ENCODE measurements around the gene MINK1. TPM values are rescaled to one million over a fixed set of nuclear protein-coding genes. Genes with fewer than 3 reads are reported as not detected.

The MINK1 gene
- total RNA-seq: 30.9 and 68.0 TPM in 2 replicates

DNA sequence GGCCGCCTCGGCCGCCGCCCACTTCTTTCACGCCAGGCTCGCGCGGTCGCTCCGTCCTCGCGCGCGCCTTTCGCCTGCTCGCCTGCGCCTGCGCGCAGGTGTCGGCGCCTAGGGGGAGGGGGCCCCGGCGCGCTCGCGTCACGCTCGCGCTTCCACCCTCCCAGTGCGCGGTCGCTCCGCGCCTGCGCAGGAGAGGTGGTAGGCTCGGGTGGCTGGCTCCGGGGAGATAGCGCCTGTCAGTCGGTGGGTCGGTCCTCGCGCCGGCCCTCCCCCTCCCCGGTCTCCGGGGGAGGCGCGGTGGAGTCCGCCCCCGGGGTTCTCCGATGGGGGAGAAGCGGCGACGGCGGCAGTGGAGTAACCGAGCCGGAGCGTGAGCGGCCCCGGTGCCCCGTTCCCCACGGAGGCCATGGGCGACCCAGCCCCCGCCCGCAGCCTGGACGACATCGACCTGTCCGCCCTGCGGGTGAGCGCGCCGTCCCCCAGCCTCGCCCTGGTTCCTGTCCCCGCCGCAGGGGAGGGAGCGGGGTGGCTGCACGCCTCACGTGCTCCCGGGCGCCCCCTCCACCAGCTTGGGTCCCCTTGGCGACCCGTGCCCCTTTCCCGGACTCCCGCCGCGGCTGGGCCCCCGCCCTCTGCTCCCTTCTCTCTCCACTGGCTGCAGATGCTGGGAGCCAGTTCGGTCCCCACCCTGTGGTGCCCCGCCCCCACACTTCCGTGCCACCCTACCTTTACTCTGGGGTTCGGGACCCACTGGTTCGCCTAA, at the start of gene MINK1:
TSS of gene MINK1 (plus strand) at position 163 of the 763 bp plus-strand sequence. CDS start at position 407, 244 bp downstream.

DNA sequence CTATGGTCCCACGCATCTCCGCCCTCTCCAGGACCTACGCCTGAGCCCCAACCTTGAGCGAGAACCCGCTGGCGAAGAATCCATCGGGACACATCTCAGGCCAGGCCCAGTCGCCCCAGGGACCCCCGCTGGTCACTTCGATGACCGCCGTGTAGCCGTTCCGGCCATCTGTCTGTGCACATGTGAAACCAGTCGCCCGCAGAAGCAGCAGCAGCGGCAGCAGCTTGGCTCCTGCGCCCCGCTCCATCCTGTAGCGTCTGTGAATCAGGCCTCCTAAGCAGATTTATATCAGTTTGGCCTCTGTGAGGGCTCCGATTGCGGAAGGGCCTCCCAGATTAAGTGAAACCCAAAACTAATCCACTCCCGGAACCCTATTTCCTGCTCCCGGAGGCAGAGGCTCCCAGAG, 47.0 kb upstream of the MINK1 start, which contains the start of gene VMO1:
TSS of gene VMO1 (minus strand) at position 259 of the 406 bp plus-strand sequence. CDS start at position 247, 12 bp downstream.

GRCh38 chr17:4788807-4789700, 44.1 kb upstream of the MINK1 start, which contains the start of gene GLTPD2:
Gene GLTPD2 (plus strand): TSS chr17:4788964. CDS start chr17:4789012, 48 bp downstream.

GRCh38 chr17:4802228-4802627, 30.9 kb upstream of the MINK1 start, which contains the start of gene C17orf114:
Gene C17orf114 (minus strand): TSS chr17:4802328.

GRCh38 chr17:4806777-4807604, 26.1 kb upstream of the MINK1 start, which contains the start of gene PLD2:
Gene PLD2 (plus strand): TSS chr17:4807152. CDS start chr17:4807773, 621 bp downstream.

GRCh38 chr17:4899341-4900230, 66.4 kb downstream of the MINK1 start, which contains the start of gene C17orf107:
Gene C17orf107 (plus strand): TSS chr17:4899536. CDS start chr17:4899763, 227 bp downstream.

DNA sequence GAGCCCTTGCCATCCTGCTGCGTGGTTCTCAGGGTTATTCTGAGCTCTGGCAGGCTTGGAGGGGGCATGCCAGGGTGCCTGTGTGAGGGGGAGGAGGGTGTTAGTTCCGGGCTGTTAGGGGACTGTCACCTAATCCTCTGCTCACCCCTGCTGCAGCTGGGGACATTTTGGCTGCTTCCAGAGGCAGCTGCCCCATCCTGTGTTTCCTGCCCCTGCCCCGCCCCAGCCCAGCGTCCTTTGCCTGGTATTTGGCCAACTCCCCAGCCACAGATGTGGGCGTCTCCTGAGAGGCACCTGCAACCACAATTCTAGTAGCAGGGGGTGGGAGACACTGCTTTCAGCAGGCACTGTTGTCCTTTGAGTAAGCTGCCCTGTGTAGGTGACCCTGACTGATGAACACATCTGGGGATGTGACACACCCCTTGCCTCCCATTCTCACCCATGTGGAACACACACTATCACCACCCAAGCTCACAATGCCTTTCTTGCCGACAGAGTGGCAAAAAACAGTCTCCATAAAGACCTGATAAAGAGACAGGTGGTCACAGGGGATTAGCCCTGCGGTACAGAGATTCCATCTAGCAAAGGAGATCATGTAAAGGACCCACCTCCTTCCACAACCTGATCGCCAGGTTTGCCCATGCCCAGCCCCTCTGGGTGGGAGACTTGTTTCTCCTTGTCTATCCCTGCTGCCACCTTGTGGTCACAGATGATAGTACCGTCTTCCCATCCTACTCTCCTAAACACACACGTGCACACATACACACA, 70.1 kb downstream of the MINK1 start, which contains the start of gene CHRNE:
TSS of gene CHRNE (minus strand) at position 48 of the 768 bp plus-strand sequence. CDS start at position 13, 35 bp downstream.

GRCh38 chr17:4931963-4932362, 98.8 kb downstream of the MINK1 start, which contains the start of gene GP1BA:
Gene GP1BA (plus strand): TSS chr17:4932277. CDS start chr17:4932605, 328 bp downstream.

GRCh38 chr17:4939796-4940554, 106.8 kb downstream of the MINK1 start, which contains the start of the genes RNF167 and SLC25A11:
Gene RNF167 (plus strand): TSS chr17:4940268. CDS start chr17:4940910, 642 bp downstream.
Gene SLC25A11 (minus strand): TSS chr17:4940046. CDS start chr17:4939910, 136 bp downstream.

Other genes with a start within 250 kb of the MINK1 start
- gene SMTNL2, start 248.8 kb upstream of the MINK1 start, total RNA-seq: under 0.01 TPM in 1 of 2 replicates, not detected in the other
- gene ALOX15, start 191.7 kb upstream of the MINK1 start, total RNA-seq: not detected in 2 replicates
- gene PELP1, start 129.2 kb upstream of the MINK1 start, total RNA-seq: 33.6 and 85.3 TPM in 2 replicates
- 2.1 and 2.5 TPM in 2 replicates for gene ARRB2, start 122.7 kb upstream of the MINK1 start, total RNA-seq
- gene MED11, start 101.9 kb upstream of the MINK1 start, total RNA-seq: 8.3 and 13.4 TPM in 2 replicates
- gene ZMYND15, start 93.5 kb upstream of the MINK1 start, total RNA-seq: not detected in 2 replicates
- gene CXCL16, start 93.4 kb upstream of the MINK1 start, total RNA-seq: 0.37 and 0.89 TPM in 2 replicates
- not detected in 2 replicates for gene TM4SF5, start 61.5 kb upstream of the MINK1 start, total RNA-seq
- gene VMO1, start 47.0 kb upstream of the MINK1 start, total RNA-seq: 1.5 TPM in 1 of 2 replicates, not detected in the other
- not detected in 2 replicates for gene GLTPD2, start 44.4 kb upstream of the MINK1 start, total RNA-seq
- 92.0 and 129 TPM in 2 replicates for gene PSMB6, start 37.2 kb upstream of the MINK1 start, total RNA-seq
- 10.1 and 20.7 TPM in 2 replicates for gene PLD2, start 26.2 kb upstream of the MINK1 start, total RNA-seq
- 6.8 and 7.8 TPM in 2 replicates for gene C17orf107, start 66.2 kb downstream of the MINK1 start, total RNA-seq
- gene CHRNE, start 69.8 kb downstream of the MINK1 start, total RNA-seq: 0.23 and 0.30 TPM in 2 replicates
- not detected in 2 replicates for gene GP1BA, start 98.9 kb downstream of the MINK1 start, total RNA-seq
- gene SLC25A11, start 106.7 kb downstream of the MINK1 start, total RNA-seq: 54.8 and 63.0 TPM in 2 replicates
- gene RNF167, start 106.9 kb downstream of the MINK1 start, total RNA-seq: 16.9 and 20.9 TPM in 2 replicates
- gene PFN1, start 115.2 kb downstream of the MINK1 start, total RNA-seq: 673 and 683 TPM in 2 replicates
- 4.9 and 5.0 TPM in 2 replicates for gene ENO3, start 117.8 kb downstream of the MINK1 start, total RNA-seq
- gene SPAG7, start 134.5 kb downstream of the MINK1 start, total RNA-seq: 45.8 and 52.9 TPM in 2 replicates
- 7.1 and 13.0 TPM in 2 replicates for gene CAMTA2, start 154.3 kb downstream of the MINK1 start, total RNA-seq
- 0.18 TPM in 1 of 2 replicates, not detected in the other for gene INCA1, start 164.2 kb downstream of the MINK1 start, total RNA-seq
- gene KIF1C, start 164.6 kb downstream of the MINK1 start, total RNA-seq: 43.9 and 82.4 TPM in 2 replicates
- under 0.01 TPM in 1 of 2 replicates, not detected in the other for gene SLC52A1, start 202.1 kb downstream of the MINK1 start, total RNA-seq
- 1.2 TPM in 2 replicates for gene ZFP3, start 245.1 kb downstream of the MINK1 start, total RNA-seq